Stimulated activated CD4-positive, alpha-beta T cell treated with anti-CD3 and anti-CD28 coated beads, Interleukin-15, amount 100 ng/mL, for 1 hour (primary cell): ENCODE data around the gene RPS26.
"Not testable (repeated sequence)": the region's sequence is repeated elsewhere in the genome, so short reads cannot be mapped to it uniquely, and the experiment has no call there.

Experiments used
- DNase-seq, 2 donors: peaks; one replicate each; pipeline ENCODE4 v3.0.0-alpha.2; 2020; ENCODE audit warnings: low read depth in 1 of 2, low spot score in 1 of 2

Gene RPS26

DNA sequence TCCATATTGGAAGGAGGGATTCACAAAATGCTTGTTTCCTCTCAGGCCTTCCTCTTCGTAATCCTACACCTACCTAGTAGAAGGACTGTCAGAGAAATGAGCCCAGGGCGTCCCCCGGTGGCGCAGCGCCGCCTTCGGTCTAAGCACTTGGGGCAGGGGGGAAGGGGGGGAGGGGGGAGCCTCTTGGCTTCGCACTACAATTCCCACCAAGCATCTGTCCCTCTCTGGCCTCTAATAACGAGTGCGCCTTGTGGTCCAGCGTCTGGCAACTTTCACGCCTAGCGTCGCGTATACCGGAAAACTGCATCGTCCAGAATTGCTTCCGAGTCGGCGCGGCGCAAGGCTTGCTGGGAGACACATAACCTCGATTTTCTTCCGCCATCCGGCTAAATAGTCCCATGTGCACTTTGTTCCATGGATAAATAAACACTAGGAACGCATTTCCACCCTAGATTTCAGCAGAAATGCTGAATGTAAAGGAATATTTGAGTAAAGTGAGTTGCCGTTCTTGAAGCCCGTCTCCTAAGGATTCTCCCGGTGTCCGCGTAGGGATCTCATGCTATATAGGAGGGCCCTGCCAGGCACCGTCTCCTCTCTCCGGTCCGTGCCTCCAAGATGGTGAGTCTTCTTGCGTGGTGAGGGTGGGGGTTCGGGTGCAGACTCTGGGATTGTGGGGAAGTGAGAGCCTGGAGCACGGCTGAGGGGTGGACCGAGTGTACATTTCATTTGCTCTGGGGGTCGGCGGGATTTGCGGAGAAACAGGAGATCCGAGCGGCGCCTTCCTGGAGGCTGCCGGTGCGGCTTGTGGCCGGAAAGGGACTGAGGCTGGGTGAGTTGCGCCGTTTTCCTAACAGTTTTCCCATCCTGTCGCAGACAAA lies at the start of gene RPS26:
Gene RPS26 (plus strand): TSS at position 367 of the 878 bp plus-strand sequence. CDS start 249 bp downstream, at position 616.
- peak; percentile 75 to 77 for DNase-seq

DNA sequence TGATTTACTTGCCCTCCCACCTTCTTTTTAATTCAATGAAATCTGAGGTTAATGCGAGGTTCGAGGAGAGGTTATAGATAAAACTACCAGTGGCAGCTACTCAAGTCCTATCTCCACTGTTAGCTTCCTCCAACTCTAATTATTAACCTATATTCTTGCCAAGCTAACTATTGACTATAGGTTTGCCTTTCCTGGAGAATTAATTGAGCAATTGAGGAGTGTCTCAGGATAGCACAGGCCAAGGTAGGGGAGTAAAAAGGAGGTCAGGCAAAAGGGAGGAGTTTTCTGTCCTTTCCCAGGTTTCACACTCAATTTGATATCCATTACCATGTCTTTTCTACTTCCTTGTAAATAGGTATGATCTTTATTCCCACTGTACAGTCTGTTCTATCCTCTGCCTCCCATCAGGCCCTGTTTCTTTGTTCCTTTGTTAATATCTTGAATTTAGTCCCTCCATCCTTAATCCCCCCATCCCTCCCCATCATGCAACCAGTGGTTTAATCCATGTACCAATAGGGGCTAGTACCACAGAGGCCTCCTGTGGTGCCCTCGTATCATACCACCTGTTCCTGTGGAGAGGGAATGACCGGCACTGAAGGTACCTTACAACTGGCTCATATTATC lies 48.4 kb upstream of the RPS26 start:
- no peak for DNase-seq

DNA sequence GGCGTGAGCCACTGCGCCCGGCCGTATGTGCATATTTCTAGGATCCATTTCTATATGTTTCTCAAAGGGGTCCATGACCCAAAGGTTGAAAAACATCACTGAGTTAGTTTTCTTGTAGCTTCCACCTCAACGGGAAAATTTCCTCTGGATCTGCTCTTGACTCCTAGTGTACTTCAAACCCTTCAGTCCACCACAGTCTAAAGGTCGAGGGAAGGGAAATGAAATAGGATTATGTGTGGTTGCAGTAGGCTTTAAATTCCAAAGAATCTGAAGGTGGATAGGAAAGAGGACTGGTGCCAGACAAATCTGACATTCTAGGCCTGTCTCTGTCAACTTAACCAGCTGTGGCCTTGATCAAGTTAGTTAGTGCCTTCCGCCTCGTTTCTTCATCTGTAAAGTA lies 46.4 kb upstream of the RPS26 start:
- no peak for DNase-seq

DNA sequence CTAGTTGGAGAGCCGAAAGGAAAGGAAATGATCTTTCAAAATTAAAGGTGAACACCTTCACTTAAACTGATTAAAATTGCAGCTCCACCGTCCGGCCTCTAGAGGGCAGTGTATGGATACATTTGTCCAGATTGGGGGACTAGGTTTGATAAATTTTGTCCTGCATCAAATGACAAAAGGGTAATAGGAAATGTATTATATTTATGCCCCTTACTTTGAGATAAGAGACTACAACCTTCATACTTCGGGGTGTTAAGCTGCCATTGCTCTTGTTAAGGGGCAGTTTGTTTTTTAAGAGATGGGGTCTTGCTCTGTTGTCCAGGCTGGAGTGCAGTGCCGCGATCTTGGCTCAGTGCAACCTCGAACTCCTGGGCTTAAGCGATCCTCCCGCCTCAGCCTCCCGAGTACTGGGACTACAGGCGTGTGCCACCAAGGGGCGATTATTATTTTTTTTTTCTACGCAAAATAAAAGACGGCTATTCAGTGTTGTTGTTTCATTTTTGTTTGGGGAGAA lies 45.5 kb upstream of the RPS26 start:
- DNase-seq: peak in 1 of 2 donors; percentile 30

DNA sequence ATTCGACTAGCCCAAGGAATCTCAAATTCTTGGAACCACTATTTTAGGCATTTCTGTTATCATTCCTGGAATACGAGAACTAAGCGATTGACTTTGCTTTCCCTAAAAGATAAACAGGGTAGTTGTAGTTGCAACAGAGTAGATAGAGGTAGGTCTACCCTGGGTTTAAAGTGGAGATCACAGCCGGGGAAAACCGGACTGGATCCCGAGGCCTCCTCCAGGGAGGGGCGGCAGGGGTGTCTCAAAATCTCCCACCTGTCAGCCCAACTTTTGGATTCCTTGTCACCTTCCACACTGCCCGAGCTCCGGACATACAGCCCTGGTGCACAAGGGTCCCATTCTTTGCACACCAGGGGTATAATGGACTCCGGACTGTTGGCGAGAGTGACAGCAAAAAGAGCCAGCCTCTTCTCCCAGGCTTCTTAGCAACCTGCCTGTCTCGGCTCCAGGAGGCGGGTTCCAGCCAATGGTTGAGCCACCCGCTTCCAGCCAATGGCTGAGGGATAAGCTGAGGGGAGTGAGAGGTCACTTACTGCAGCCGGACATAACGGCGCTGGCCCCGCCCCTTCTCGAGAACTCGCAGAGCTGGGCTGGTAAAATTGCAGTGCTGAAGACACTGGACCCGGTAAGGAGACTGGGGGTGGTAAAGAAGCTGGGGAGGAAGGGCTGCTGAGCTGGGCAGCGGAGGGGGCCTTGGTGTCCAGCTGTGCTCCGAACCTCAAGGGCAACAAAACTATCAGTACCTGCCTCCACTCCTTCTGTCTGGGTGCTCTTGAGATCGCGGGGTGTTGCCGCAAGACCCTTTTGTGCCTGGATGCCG lies 44.8 kb upstream of the RPS26 start, which contains the start of gene SUOX:
Gene SUOX (plus strand): TSS at position 562 of the 820 bp plus-strand sequence. CDS start 4,946 bp downstream, outside the sequence.
- DNase-seq: no peak

DNA sequence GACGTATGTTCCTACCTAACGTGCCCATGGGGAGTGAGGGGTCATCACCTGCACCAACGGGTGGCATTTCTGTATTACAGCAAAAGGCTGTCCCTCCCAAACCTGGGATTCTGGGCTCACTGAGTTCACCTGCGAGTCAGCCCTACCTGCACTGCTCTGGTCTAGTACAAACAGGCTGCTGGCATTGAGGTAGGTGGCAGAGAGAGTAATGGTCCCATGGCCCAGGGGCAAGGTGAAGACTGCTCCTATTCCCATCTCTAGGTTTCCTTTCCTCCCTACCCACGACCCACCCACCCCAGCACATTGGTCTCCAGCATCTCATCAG lies 44.2 kb upstream of the RPS26 start:
- DNase-seq: no peak

DNA sequence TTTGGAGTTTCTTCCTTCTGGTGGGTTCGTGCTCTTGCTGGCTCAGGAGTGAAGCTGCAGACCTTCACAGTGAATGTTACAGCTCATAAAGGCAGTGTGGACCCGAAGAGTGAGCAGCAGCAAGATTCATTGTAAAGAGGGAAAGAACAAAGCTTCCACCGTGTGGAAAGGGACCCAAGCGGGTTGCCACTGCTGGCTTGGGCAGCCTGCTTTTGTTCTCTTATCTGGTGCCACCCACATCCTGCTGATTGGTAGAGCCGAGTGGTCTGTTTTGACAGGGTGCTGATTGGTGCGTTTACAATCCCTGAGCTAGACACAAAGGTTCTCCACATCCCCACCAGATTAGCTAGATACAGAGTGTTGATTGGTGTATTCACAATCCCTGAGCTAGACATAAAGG lies 42.2 kb upstream of the RPS26 start:
- DNase-seq: not testable (repeated sequence)

DNA sequence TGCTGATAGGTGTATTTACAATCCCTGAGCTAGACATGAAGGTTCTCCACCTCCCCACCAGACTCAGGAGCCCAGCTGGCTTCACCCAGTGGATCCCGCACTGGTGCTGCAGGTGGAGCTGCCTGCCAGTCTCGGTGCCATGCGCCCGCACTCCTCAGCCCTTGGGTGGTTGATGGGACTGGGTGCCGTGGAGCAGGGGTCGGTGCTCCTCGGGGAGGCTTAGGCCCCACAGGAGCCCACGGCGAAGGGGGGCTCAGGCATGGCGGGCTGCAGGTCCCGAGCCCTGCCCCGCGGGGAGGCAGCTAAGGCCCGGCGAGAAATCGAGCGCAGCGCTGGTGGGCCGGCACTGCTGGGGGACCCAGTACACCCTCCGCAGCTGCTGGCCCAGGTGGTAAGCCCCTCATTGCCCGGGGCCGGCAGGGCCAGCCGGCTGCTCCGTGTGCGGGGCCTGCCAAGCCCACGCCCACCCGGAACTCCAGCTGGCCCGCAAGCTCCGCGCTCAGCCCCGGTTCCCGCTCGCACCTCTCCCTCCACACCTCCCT lies 41.6 kb upstream of the RPS26 start:
- DNase-seq: not testable (repeated sequence)

DNA sequence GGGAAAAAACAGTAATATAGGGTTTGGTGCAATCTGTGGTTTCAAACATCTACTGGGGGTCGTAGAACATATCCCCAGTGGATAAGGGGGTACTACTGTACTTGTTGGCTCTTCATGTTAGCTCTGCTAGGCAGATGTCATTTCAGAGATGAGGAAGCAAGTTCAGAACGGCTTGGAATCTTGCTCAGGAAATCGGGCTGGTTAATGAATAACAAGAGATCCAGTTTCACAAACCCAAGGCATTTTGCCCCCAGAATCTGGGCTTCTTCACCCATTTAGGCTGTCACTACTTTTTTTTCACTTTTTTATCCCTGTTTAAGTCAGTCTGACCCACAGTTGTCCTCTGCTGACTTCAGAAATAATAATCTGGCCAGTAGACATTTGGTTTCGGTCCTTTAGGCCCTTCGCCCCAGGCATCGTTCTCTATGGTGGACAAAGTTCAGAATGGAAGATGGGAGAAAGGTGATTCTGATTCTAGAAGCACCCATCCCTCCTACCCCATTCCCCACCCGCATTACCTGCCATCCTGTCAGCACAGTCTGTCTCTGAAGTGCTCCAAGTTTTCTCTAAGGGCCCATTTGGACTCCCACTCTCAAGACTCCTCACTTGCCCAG lies 40.1 kb upstream of the RPS26 start:
- no peak for DNase-seq

DNA sequence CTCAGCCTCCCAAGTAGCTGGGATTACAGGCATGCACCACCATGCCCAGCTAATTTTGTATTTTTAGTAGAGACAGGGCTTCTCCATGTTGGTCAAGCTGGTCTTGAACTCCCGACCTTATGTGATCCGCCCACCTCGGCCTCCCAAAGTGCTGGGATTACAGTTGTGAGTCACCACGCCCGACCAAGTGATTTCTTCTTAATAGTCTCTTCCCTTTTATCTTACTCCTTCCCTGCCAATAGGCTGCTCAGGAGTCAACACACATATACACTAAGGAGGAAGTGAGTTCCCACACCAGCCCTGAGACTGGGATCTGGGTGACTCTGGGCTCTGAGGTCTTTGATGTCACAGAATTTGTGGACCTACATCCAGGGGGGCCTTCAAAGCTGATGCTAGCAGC lies 38.3 kb upstream of the RPS26 start:
- not testable (repeated sequence) for DNase-seq

DNA sequence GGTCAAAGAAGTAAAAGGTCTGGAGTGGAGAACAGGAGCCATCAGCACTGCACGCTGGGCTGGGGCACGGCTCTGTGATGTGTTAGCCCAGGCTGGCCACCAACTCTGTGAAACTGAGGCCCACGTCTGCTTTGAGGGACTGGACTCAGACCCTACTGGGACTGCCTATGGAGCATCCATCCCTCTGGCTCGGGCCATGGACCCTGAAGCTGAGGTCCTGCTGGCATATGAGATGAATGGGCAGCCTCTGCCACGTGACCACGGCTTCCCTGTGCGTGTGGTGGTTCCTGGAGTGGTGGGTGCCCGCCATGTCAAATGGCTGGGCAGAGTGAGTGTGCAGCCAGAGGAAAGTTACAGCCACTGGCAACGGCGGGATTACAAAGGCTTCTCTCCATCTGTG lies 37.5 kb upstream of the RPS26 start:
- no peak for DNase-seq

DNA sequence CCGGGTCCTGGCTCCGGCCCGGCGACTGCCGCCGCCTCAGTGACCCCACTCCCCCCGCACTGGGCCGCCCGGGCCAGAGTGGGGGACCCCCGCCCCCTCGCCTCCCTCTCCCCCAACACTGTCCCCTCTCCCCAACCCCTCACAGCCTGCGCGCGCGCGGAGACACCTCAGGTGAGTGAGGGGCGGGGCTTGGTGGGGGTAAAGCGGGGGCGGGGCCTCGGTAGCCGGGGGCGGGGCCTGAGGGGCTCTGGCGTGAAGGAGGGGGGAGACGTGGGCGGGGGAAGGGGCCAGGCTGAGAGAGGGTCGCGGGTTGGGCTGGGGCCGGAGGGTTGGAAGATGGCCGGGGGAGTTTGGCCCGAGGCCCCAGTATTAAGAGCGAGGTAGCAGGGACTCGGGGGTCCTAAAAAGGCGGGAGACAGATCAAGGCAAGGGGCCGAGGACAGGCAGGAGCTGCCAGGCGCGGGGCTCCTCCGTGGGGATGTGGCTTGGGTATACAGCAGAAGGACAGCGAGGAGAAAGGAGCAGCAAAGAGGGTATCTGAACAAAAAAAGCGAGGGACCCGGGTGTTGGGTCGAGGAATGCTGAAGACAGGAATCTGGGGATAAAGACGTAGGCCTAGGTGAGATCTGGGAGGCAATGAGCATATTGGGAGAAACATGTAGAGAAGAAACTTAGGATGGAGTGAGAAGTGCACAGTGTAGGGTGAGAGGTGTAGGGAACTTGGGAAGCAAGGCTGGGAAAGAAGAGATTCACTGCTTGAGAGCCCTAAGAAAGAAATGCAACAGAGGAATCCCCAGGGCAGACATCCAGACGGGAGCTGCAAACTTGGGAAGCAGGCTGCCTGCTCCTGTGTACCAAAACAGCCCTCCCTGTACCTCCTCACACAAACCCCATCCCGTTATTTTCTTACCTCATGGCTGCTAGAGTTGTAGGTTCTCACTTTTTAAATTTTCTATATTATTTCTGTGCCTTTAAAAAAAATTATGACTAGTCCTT lies 33.9 kb upstream of the RPS26 start:
- peak; percentile 53 to 60 for DNase-seq

DNA sequence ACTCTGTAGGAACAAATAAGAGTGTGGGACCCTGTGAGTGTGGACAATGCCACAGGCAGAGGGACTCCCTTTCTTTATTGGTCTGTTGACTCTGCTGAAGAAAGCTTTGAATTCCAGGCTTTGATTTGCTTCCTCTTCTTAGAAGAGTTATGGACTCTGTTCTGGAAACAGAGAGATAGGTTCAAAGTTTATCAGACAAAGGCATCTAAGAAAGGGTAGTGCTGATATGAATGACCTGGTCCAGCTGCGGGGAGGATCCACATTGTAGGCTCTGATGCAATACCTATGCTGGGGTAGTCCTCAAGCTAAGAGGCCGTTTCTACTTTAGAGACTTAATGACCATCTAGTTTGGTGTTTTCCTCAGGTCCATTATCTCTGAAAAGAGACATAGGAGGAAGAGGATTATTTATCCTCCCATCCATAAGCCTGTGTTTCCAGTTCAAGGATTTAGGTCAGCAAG lies 31.6 kb upstream of the RPS26 start:
- DNase-seq: no peak

DNA sequence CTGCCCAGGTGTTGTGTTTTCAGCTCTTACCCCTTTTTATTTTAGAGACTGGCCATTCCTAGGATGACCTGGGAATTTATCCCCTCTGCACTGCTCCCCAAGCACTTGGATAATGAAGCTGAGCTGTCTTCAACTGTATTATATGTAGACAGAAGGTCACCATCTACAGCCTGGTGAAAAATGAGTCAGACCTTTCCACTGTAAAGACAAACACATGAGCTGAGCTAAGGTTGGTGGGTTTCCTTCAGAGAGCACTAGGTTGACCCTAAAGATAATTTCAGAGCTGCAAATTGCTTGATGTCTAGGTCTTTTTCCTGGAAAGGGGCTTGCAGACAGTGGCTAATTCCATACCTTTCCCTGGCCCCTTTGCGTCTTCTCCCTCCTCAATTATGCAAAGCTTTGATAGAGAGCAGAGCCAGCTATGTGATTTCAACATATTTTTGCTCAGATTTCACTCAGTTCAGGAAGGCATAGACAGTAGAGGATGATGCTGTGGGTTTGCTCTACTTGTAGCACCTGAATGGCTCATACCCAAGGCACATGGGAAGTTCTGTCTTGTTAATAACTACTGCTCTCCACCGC lies 30.1 kb upstream of the RPS26 start:
- no peak for DNase-seq

DNA sequence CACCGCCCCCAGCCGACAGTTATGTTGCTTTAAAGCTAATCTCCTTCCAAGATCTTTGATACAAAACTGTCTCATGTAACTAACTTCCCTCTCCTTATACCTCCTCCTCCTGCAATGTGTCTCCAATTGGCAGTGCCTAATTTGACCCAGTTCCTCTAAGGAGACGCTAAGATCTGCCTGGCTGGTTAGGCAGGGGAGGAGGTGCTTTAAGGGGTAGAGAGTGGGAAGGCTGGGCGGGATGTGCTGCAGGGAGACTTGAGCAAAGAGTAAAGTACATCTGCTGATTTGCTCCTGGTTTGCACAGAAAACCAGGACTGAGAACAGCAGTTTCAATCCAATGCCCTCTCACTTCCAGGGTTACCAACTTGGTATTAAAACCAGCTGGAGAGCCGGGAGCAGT lies 28.2 kb upstream of the RPS26 start:
- DNase-seq: no peak

DNA sequence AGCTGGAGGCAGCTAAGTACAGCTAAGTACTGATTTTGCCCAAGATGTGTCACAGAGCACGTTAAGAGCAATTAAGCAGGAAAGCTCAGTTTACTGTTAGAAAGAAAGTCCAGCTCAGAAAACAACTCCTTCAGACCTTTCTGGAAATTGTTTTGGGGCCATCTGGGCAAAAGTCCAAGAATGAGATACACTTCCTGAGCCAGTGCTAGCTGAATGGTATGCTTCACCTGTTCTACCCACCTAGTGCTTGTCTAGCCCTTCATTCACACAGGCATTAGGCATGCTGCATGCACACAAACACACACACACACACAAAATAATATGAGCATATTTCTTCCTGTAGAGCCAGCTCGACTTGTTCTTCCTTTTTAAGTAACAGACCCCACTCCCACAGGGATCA lies 27.5 kb upstream of the RPS26 start:
- no peak for DNase-seq

DNA sequence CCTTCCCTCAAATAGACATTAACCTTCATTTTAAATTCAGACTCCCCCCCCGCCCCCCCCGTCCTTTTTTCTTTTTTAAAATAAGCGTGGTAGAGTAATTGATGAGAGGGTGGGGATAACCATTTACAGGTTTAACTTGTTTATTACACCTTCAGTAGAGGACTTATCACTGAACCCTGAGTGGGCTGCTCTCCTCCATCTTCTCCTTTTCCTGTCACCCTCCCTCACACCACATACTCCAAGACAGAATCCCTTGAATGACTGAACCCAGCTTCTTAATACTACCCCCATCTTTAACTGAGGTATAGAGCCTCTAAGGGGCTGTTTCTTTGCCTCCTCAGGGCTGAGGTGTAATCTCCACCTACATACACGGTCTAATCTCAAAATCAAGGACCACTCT lies 24.5 kb upstream of the RPS26 start:
- no peak for DNase-seq

DNA sequence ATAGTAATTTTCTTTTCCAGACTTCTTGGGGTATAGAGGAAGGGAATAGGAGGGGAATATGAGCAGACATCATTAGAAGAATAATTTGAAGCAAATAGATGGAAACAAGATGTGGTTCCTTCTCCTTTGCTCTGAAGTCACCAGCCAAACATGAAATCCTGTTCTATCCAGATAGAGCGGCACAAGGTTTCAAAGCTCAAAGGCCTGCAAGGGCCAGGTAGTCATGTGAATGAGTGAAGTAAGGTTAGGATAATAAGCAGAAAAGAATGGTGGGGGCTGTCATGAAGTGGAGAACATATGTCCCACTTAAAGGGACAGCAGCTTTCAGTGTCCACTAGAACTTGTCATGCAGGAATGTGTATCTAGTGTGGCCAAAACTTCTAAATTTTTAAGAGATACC lies 23.4 kb upstream of the RPS26 start:
- no peak for DNase-seq
